ENCODE data around the gene ZNF787.

- TF ChIP-seq CTCF (conservative IDR thresholded peaks at IDR 0.05; ENCODE audit: low read length) (no peak), EZH2phosphoT487 (IDR thresholded peaks at IDR 0.05; ENCODE audit: borderline replicate concordance, low read depth, low read length) (no peak)
Measured at GRCh38 chr19:56115490-56115889, 5.6 kb downstream of the ZNF787 start.
